ENCODE data around the gene SSR2. TPM values are rescaled to one million over a fixed set of nuclear protein-coding genes. Genes with fewer than 3 reads are reported as not detected.

SSR2 gene
- total RNA-seq, 4 donors from 2014 or later: 103 to 157 (median 146) TPM

DNA sequence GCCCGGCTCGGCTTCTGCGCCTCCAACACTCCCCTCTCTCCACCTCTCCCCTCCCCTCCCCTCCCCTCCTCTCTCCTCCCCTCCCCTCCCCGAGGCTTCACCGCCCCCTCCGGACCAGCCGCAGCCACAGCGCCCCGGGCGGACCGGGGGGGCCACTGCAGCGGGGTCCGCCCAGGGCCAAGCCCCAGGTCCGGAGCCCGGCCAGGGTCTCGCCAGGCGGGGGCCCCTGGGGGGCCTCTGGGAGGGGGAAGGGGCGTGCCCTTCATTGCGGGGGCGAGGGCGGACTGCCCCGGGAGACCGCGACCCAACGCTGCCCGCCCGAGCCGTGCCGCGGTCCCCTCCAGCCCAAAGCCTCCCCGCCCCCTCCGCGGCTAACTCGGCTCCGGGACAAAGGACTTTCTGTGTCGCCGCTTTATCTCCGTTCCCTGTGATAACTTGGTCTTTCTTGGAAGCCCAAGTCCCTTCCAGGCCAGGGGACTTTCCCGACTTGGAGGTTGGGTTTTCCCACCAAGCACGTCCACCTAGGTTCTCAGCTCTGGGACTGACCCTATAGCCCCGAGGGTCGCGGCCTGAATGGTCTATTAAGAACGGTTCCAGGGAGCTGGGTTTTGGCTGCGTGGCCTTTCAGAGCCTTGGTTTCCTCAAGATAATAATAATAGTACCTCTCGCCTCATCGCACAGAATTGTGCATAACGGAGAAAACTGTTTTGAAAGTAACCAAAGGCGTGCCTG lies 33.2 kb upstream of the SSR2 start, which contains the start of gene UBQLN4:
Gene UBQLN4 (minus strand): TSS at position 31 of the 732 bp plus-strand sequence. CDS start 97 bp downstream, outside the sequence.
- 0% methylated on average over 6 of the region's 49 CpGs; no CpG with 5 or more reads in 1 of the 2 donors for WGBS, 2 donors (ENCODE audit: low coverage in 1 of 2)
- peak; percentile 75 for ATAC-seq
- Histone ChIP-seq H3K36me3 (peaks cover 0 to 46% of the 10 kb centered on the region in 2 donors), H3K9me3 (no peaks in the 10 kb centered on the region), H3K4me1 (peaks cover 0 to 29% (median 8%) of the 10 kb centered on the region in 3 donors), H3K27me3 (no peaks in the 10 kb centered on the region), H3K27ac (peak within 1 kb of the TSS; percentile 54 to 96 (median 94)), H3K4me3 (peak within 1 kb of the TSS; percentile 49 to 80)
- no peak for TF ChIP-seq POLR2A (IDR thresholded peaks at IDR 0.05)
- TF ChIP-seq, protein P1, sequence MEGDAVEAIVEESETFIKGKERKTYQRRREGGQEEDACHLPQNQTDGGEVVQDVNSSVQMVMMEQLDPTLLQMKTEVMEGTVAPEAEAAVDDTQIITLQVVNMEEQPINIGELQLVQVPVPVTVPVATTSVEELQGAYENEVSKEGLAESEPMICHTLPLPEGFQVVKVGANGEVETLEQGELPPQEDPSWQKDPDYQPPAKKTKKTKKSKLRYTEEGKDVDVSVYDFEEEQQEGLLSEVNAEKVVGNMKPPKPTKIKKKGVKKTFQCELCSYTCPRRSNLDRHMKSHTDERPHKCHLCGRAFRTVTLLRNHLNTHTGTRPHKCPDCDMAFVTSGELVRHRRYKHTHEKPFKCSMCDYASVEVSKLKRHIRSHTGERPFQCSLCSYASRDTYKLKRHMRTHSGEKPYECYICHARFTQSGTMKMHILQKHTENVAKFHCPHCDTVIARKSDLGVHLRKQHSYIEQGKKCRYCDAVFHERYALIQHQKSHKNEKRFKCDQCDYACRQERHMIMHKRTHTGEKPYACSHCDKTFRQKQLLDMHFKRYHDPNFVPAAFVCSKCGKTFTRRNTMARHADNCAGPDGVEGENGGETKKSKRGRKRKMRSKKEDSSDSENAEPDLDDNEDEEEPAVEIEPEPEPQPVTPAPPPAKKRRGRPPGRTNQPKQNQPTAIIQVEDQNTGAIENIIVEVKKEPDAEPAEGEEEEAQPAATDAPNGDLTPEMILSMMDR (IDR thresholded peaks at IDR 0.05): peak in 3 of 4 experiments; percentile 31 to 72 (median 55)

DNA sequence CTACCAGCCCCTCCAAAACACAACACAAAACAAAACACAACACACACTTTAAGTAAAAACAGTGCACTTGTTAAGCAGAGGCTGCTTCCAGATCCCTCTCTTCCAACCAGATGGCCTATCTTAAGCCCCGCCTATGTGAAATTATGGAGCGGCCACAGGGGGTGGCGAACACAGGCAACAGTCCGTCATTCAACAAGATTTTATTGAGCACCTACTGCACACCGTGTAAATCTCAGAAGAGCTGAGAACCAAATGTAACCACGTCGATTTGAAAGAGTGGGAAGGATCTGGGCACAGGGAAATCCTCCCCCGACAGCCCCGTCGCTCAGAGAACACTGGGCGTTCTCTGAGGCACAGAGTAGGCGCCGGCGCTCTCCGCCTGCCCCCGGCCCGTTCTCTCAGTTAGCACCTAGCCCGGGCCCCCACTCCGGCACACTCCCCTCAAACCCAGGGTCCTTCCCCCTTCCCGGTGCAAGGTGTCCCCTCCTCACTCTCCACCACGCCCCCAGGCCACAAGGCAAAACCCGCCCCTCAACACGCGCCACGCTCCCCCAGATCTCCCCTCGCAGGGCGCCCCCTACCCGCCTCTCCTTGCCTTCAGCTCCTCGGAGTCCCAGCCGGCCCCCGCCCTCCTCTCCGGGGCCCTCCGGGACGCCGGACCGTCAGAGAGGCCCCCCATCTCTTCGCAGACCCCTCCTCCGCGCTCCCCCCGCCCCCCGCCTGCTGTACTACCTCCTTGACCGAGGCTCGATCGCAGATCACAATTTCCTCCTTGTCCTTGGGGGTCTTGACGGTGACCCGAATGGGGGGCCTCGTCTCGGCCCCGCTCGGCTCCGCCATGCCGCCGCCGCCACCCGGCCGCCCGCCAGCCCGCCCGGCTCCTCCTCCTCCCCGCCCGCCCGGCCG lies 32.4 kb upstream of the SSR2 start:
- H3K36me3 ChIP-seq: peaks cover 0 to 47% of the 10 kb centered on the region in 2 donors
- H3K9me3 ChIP-seq: no peaks in the 10 kb centered on the region
- H3K27ac ChIP-seq: peak overlapping the region; percentile 49 to 96 (median 94)
- H3K4me3 ChIP-seq: peak overlapping the region; percentile 49 to 80
- H3K27me3 ChIP-seq: no peaks in the 10 kb centered on the region
- TF ChIP-seq POLR2AphosphoS5 (IDR thresholded peaks at IDR 0.05): no peak
- TF ChIP-seq, protein P1 (IDR thresholded peaks at IDR 0.05): peak in 1 of 4 experiments; percentile 1
- peak; percentile 4 for ATAC-seq
- 4 to 6% methylated on average over 3 to 5 of the region's 63 CpGs for WGBS, 2 donors (ENCODE audit: low coverage in 1 of 2)
- peaks cover 0 to 29% (median 8%) of the 10 kb centered on the region in 3 donors for H3K4me1 ChIP-seq

DNA sequence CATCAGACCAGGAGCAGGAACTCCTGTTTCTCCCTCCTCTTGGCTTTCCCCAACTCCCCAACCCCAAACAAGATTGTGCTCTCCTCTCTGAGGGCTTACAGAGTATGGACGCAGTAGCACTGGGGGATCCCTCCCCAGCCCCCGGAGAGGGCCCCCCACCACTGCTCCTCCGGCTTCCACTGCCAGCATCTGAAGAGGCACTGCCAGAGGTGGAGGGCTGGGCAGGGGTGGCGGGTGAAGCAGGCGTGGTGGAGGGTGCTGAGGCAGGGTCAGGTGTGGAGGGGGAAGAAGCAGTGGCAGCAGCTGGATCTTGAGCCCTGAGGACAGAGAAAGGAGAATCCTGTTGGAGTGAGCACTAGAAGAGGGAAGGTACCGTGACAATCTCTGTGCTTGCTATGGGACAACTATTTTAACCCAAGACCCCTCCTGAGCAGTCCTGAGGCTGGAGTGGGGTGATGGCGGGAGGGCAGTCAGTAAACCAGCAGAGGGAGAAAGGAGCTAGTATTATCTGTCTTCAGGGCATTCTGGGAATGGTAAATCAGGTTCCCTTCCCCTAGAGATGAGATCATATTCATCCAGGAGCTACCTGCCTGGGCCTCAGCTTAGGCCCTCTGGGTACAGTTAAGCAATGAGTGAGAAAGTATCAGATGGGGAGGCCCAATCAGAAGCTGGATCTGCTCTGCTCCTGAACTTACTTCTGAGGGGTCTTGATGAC lies 30.4 kb upstream of the SSR2 start:
- H3K4me1 ChIP-seq: peaks cover 0 to 26% (median 8%) of the 10 kb centered on the region in 3 donors
- no peak overlapping the region for H3K27ac ChIP-seq
- TF ChIP-seq, protein P1 (IDR thresholded peaks at IDR 0.05): no peak
- no peak for TF ChIP-seq EP300 (IDR thresholded peaks at IDR 0.05)
- no peak for TF ChIP-seq POLR2AphosphoS5 (IDR thresholded peaks at IDR 0.05)
- no peak for TF ChIP-seq POLR2A (IDR thresholded peaks at IDR 0.05)
- no peak overlapping the region for H3K4me3 ChIP-seq
- ATAC-seq: no peak
- H3K27me3 ChIP-seq: no peaks in the 10 kb centered on the region
- H3K9me3 ChIP-seq: no peaks in the 10 kb centered on the region
- WGBS, 2 donors (ENCODE audit: low coverage in 1 of 2): 87% methylated on average over 3 of the region's 7 CpGs; no CpG with 5 or more reads in 1 of the 2 donors
- H3K36me3 ChIP-seq: peaks cover 0 to 49% of the 10 kb centered on the region in 2 donors

DNA sequence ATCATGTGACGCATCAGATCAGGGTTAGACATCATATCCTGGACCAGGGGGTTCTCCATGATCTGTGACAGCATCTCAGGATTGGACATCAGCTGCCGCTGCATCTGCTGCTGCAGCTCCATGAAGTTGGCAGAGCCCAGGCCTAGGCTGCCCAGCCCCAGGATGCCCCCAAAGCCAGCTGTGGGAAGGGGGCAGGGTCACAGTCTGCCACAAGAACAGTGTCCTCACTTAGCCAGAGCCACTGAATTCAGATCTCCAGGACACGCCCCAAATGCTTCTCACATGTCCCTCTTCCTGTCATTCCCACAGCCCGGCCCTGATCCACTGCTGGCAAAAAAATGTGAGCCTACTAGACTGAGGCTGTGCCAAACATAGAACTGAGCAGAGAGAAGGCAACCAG lies 29.6 kb upstream of the SSR2 start:
- no peaks in the 10 kb centered on the region for H3K9me3 ChIP-seq
- no peak for ATAC-seq
- 36 to 75% methylated on average over 2 of the region's 4 CpGs for WGBS, 2 donors (ENCODE audit: low coverage in 1 of 2)
- H3K27ac ChIP-seq: no peak overlapping the region
- H3K27me3 ChIP-seq: no peaks in the 10 kb centered on the region
- TF ChIP-seq EP300 (IDR thresholded peaks at IDR 0.05) (no peak), POLR2AphosphoS5 (IDR thresholded peaks at IDR 0.05) (no peak), POLR2A (IDR thresholded peaks at IDR 0.05) (no peak)
- TF ChIP-seq, protein P1 (IDR thresholded peaks at IDR 0.05): no peak
- peaks cover 0 to 18% (median 2%) of the 10 kb centered on the region in 3 donors for H3K4me1 ChIP-seq
- peaks cover 0 to 52% of the 10 kb centered on the region in 2 donors for H3K36me3 ChIP-seq
- H3K4me3 ChIP-seq: no peak overlapping the region
